ENCODE data around the gene SALL1. TPM values are rescaled to one million over a fixed set of nuclear protein-coding genes. Genes with fewer than 3 reads are reported as not detected.

The SALL1 gene
- total RNA-seq, 1 experiment from 2014 or later = 101 TPM

GRCh38 chr16:51200793-51201192 is 49.7 kb upstream of the SALL1 start:
- no peak overlapping the region for H2AFZ ChIP-seq (ENCODE audit: low read length)
- no peak overlapping the region for H3K4ac ChIP-seq (ENCODE audit: low read depth, low read length)
- DNase-seq = no peak
- no peak overlapping the region for H3K9ac ChIP-seq (ENCODE audit: extremely low read depth, insufficient read length, low read length)
- H4K5ac ChIP-seq (ENCODE audit: insufficient read length, low read depth, low read length) = no peak overlapping the region
- no peak overlapping the region for H4K8ac ChIP-seq (replicated peaks; ENCODE audit: insufficient read length, low read depth, low read length)
- no peak overlapping the region for H2BK12ac ChIP-seq (ENCODE audit: insufficient read length, low read depth, low read length)
- H2BK15ac ChIP-seq (ENCODE audit: low read depth, low read length) = no peak overlapping the region
- H3K79me1 ChIP-seq (ENCODE audit: insufficient read depth, low read depth, low read length, poor library complexity, severe bottlenecking) = no peaks in the 10 kb centered on the region
- no peak overlapping the region for H2AK5ac ChIP-seq (ENCODE audit: insufficient read length, low read length)
- no peak overlapping the region for H3K4me2 ChIP-seq (ENCODE audit: insufficient read depth, insufficient read length, low read length)
- WGBS (ENCODE audit: extremely low coverage, insufficient read length, low lambda C conversion rate) = no CpG with 5 or more reads among the region's 2 CpGs
- H3T11ph ChIP-seq (ENCODE audit: low read length) = no peak overlapping the region
- no peak overlapping the region for H3K56ac ChIP-seq (ENCODE audit: insufficient read length, low read depth, low read length)
- Mint-ChIP-seq H3K36me3 (ENCODE audit: insufficient read depth in 1 of 3, low read depth in 3 of 3) (peaks cover 7 to 14% (median 8%) of the 10 kb centered on the region in 3 experiments), H3K27me3 (ENCODE audit: low read depth) (peaks cover 2% of the 10 kb centered on the region; the same call in 1 of the 2 replicates), H3K27ac (no peak overlapping the region), H3K9me3 (peaks cover 12 to 13% of the 10 kb centered on the region in 2 experiments), H3K4me3 (no peak overlapping the region), H3K4me1 (0 out of 4 replicates have a peak, but pooled peaks cover 2% of the 10 kb centered on the region in 2 experiments)
- no peaks in the 10 kb centered on the region for H3K23me2 ChIP-seq (ENCODE audit: insufficient read length, low read depth, low read length, poor library complexity, severe bottlenecking)
- H4K91ac ChIP-seq (ENCODE audit: insufficient read length, low read depth, low read length) = no peak overlapping the region
- no peaks in the 10 kb centered on the region for H3K27me3 ChIP-seq (ENCODE audit: insufficient read depth, low read length)
- no peak overlapping the region for H2BK20ac ChIP-seq (ENCODE audit: low read depth, low read length, poor library complexity, severe bottlenecking)
- no peak overlapping the region for H3K27ac ChIP-seq (ENCODE audit: insufficient read length, low read depth, low read length)
- H3K14ac ChIP-seq (ENCODE audit: insufficient read depth, low read length) = no peak overlapping the region
- no peaks in the 10 kb centered on the region for H3K79me2 ChIP-seq (ENCODE audit: insufficient read depth, low read length)
- H2BK120ac ChIP-seq (ENCODE audit: low read depth, low read length, poor library complexity, severe bottlenecking) = no peak overlapping the region
- no peak for TF ChIP-seq CTCF (conservative IDR thresholded peaks at IDR 0.05)
- H3K4me1 ChIP-seq (ENCODE audit: insufficient read depth, low read length) = no peaks in the 10 kb centered on the region
- H2BK5ac ChIP-seq (ENCODE audit: insufficient read length, low read length) = no peak overlapping the region
- no peaks in the 10 kb centered on the region for H3K9me3 ChIP-seq (ENCODE audit: control insufficient read depth, low read depth, low read length)
- H3K23ac ChIP-seq (ENCODE audit: insufficient read length, low read depth, low read length) = no peak overlapping the region
- no peak overlapping the region for H3K18ac ChIP-seq (ENCODE audit: insufficient read length, low read depth, low read length)
- H4K20me1 ChIP-seq (ENCODE audit: control insufficient read depth, insufficient read depth, insufficient read length) = no peaks in the 10 kb centered on the region
